HepG2 (cell line): Measurements from ENCODE around the gene LMAN2. TPM values are rescaled to one million over a fixed set of nuclear protein-coding genes. Genes with fewer than 3 reads are reported as not detected.
A peak's percentile ranks its signal among the peaks of the same experiment; 100 is the strongest.

Source experiments
- ASH2L ChIP-seq: fragments of 300-600, 200-600 bp; sonication (generic); IDR thresholded peaks from 2 replicates; pipeline ENCODE4 v1.7.0; 2017; ENCODE audit warnings: low read depth, mild to moderate bottlenecking, moderate library complexity, mixed read lengths, low read length; ENCODE audit not compliant: insufficient read length
- ETV5 ChIP-seq: IDR thresholded peaks from 2 replicates; pipeline ENCODE4 v1.6.1; 2018; ENCODE audit warnings: missing biosample characterization, missing genetic modification reagents, inconsistent platforms, borderline replicate concordance
- IRF1 ChIP-seq: sonication (generic); formaldehyde crosslinking; IDR thresholded peaks from 2 replicates; pipeline ENCODE4 v1.4.0; 2020; ENCODE audit warnings: low read depth, mild to moderate bottlenecking, missing genetic modification reagents
- MYNN ChIP-seq: sonication (generic); formaldehyde crosslinking; IDR thresholded peaks from 2 replicates; pipeline ENCODE4 v1.4.0; 2020; ENCODE audit warnings: mild to moderate bottlenecking, low read depth, missing genetic modification reagents
- NFE2L2 ChIP-seq: fragments of 150-350 bp; IDR thresholded peaks from 2 replicates; pipeline ENCODE4 v1.6.1; 2014; ENCODE audit warnings: low read length
- PITX1 ChIP-seq: sonication (generic); formaldehyde crosslinking; IDR thresholded peaks from 2 replicates; pipeline ENCODE4 v1.5.1; 2020; ENCODE audit warnings: mild to moderate bottlenecking, missing genetic modification reagents
- PRPF4 ChIP-seq: fragments of 200-400 bp; formaldehyde crosslinking; IDR thresholded peaks from 2 replicates; pipeline ENCODE4 v1.6.1; 2016; ENCODE audit warnings: low read length, low read depth; ENCODE audit not compliant: poor library complexity, severe bottlenecking
- THAP7 ChIP-seq: sonication (generic); formaldehyde crosslinking; IDR thresholded peaks from 2 replicates; pipeline ENCODE4 v1.8.1; 2023; ENCODE audit warnings: mild to moderate bottlenecking, missing genetic modification reagents
- ZBTB2 ChIP-seq: sonication (generic); formaldehyde crosslinking; IDR thresholded peaks from 2 replicates; pipeline ENCODE4 v1.8.0; 2022; ENCODE audit warnings: low read depth, missing genetic modification reagents
- ZBTB38 ChIP-seq: sonication (generic); formaldehyde crosslinking; IDR thresholded peaks from 2 replicates; pipeline ENCODE4 v1.5.1; 2020; ENCODE audit warnings: mild to moderate bottlenecking, missing genetic modification reagents
- ZNF329 ChIP-seq: sonication (generic); formaldehyde crosslinking; IDR thresholded peaks from 2 replicates; pipeline ENCODE4 v1.9.0; 2021; ENCODE audit warnings: low read depth, mild to moderate bottlenecking, missing genetic modification reagents
- ZNF687 ChIP-seq: sonication (generic); formaldehyde crosslinking; IDR thresholded peaks from 2 replicates; pipeline ENCODE4 v1.5.1; 2020; ENCODE audit warnings: mild to moderate bottlenecking, missing genetic modification reagents, moderate library complexity
- ZNF713 ChIP-seq: sonication (generic); formaldehyde crosslinking; IDR thresholded peaks from 2 replicates; pipeline ENCODE4 v1.4.0; 2020; ENCODE audit warnings: mild to moderate bottlenecking, missing genetic modification reagents
- ZNF737 ChIP-seq: sonication (generic); formaldehyde crosslinking; IDR thresholded peaks from 2 replicates; pipeline ENCODE4 v1.5.0; 2020; ENCODE audit warnings: missing genetic modification reagents, mild to moderate bottlenecking, borderline replicate concordance
- ZNF746 ChIP-seq: sonication (generic); formaldehyde crosslinking; IDR thresholded peaks from 2 replicates; pipeline ENCODE4 v1.8.0; 2022; ENCODE audit warnings: mild to moderate bottlenecking, missing genetic modification reagents
- ZNF773 ChIP-seq: sonication (generic); formaldehyde crosslinking; IDR thresholded peaks from 2 replicates; pipeline ENCODE4 v1.4.0; 2020; ENCODE audit warnings: missing genetic modification reagents, borderline replicate concordance
- ZNF879 ChIP-seq: sonication (generic); formaldehyde crosslinking; IDR thresholded peaks from 2 replicates; pipeline ENCODE4 v1.8.1; 2023; ENCODE audit warnings: missing genetic modification reagents
- polyA plus RNA-seq, 8 experiments: library from polyadenylated mRNA; depleted of rRNA in 3 of 8; stranded (reverse) in 7 of 8; unstranded in 1 of 8; fragments of >200 nt; fragmentation: Illumina TruSeq in 4 of 8; extraction: Trizol in 4 of 8; gene quantifications; 2 replicates each; pipeline versions ENCODE4 v1.2.1 to v1.2.3, GENCODE V29; 2011 to 2016; ENCODE audit warnings: low read depth in 4 of 8, missing spikeins in 1 of 8, mixed read lengths in 1 of 8; ENCODE audit not compliant: insufficient read depth in 1 of 8
- total RNA-seq, 5 experiments: library from RNA; depleted of rRNA; stranded (reverse); fragments of >200 nt; fragmentation: Illumina TruSeq; extraction: Trizol; gene quantifications; 2 replicates each; pipeline ENCODE4 v1.2.3, GENCODE V29; 2016; ENCODE audit warnings: low read depth in 1 of 5
- TF ChIP-seq, protein P1 (sequence below): sonication (generic); formaldehyde crosslinking; IDR thresholded peaks from 2 replicates; pipeline ENCODE4 v1.4.0; 2020; ENCODE audit warnings: mild to moderate bottlenecking, missing genetic modification reagents
- TF ChIP-seq, protein P2 (sequence below): IDR thresholded peaks from 2 replicates; pipeline ENCODE4 v1.6.1; 2016; ENCODE audit warnings: low read depth

Gene LMAN2
- total and polyA plus RNA-seq, 2 of the 13 experiments (the other 11 are each of a cell fraction or from before 2014, with no cell fraction given), result 191 to 197 TPM

GRCh38 chr5:177303121-177303924 lies 48.1 kb downstream of the LMAN2 start, which contains the start of the genes PRELID1 and RAB24 (continued):
- TF ChIP-seq ZBTB2 (peak; percentile 49; the same call in 1 of the 2 replicates), ASH2L (peak; percentile 39), MYNN (no peak), ZNF773 (no peak), ZNF746 (CRISPR knock-in tag) (peak; percentile 50; the same call in 1 of the 2 replicates), ETV5 (CRISPR knock-in tag) (peak; percentile 78), ZNF687 (CRISPR knock-in tag) (peak; percentile 96), PRPF4 (no peak), NFE2L2 (no peak), ZNF737 (CRISPR knock-in tag) (no peak), THAP7 (CRISPR knock-in tag) (no peak), ZBTB38 (CRISPR knock-in tag) (peak; percentile 88), ZNF713 (CRISPR knock-in tag) (peak; percentile 86; the same call in 1 of the 2 replicates), PITX1 (CRISPR knock-in tag) (peak; percentile 79), ZNF329 (peak; percentile 43; the same call in 1 of the 2 replicates), ZNF879 (CRISPR knock-in tag) (no peak), IRF1 (CRISPR knock-in tag) (no peak)
- TF ChIP-seq, protein P1, sequence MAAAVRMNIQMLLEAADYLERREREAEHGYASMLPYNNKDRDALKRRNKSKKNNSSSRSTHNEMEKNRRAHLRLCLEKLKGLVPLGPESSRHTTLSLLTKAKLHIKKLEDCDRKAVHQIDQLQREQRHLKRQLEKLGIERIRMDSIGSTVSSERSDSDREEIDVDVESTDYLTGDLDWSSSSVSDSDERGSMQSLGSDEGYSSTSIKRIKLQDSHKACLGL, result peak; percentile 94
- TF ChIP-seq, protein P2, sequence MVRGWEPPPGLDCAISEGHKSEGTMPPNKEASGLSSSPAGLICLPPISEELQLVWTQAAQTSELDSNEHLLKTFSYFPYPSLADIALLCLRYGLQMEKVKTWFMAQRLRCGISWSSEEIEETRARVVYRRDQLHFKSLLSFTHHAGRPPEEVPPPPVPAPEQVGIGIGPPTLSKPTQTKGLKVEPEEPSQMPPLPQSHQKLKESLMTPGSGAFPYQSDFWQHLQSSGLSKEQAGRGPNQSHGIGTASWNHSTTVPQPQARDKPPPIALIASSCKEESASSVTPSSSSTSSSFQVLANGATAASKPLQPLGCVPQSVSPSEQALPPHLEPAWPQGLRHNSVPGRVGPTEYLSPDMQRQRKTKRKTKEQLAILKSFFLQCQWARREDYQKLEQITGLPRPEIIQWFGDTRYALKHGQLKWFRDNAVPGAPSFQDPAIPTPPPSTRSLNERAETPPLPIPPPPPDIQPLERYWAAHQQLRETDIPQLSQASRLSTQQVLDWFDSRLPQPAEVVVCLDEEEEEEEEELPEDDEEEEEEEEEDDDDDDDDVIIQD (CRISPR knock-in tag), result no peak
